HL-60/S4 treated with phorbol 12-myristate 13-acetate at 8.2 ng/mL for 4 days and 3 days (cell line): ENCODE results near the gene CLCN1.
"Not testable (repeated sequence)": the region's sequence is repeated elsewhere in the genome, so short reads cannot be mapped to it uniquely, and the experiment has no call there.

ENCODE experiments used
- in situ Hi-C: fragments of 300-500 bp; cut with MboI; formaldehyde crosslinking; loops from 2 replicates; pipeline ENCODE4 v1.15.0; 2022; ENCODE audit warnings: low sequenced_read_pairs

CLCN1 gene

GRCh38 chr7:143315776-143316175 lies at the start of gene CLCN1:
Gene CLCN1, plus strand, starts transcription at chr7:143316111. Its CDS starts 102 bp downstream, at chr7:143316213.
- in situ Hi-C loops, result no loop called here

GRCh38 chr7:143269251-143269650 lies 46.7 kb upstream of the CLCN1 start:
- in situ Hi-C loops, result no loop called here

GRCh38 chr7:143271240-143271639 lies 44.7 kb upstream of the CLCN1 start:
- in situ Hi-C loops, result no loop called here

DNA sequence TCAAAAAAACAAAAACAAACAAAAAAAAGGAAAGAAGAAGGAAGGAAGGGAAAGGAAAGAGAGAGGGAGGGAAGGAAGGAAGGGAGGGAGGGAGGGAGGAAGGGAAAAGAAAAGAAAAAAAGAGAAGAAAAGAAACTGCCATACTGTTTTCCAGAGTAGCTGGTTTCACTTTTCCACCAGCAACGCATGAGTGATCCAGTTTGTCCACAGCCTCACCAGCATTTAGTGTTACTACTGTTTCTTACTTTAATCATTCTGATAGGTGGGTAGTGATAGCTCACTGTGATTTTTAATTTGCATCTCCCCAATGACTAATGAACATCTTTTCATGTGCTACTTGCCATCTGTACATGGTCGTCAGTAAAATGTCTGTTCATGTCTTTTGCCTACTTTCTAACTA lies 43.0 kb upstream of the CLCN1 start:
- in situ Hi-C loops, result no loop called here

GRCh38 chr7:143279186-143280098 lies 36.5 kb upstream of the CLCN1 start:
- in situ Hi-C loops, result no loop called here

DNA sequence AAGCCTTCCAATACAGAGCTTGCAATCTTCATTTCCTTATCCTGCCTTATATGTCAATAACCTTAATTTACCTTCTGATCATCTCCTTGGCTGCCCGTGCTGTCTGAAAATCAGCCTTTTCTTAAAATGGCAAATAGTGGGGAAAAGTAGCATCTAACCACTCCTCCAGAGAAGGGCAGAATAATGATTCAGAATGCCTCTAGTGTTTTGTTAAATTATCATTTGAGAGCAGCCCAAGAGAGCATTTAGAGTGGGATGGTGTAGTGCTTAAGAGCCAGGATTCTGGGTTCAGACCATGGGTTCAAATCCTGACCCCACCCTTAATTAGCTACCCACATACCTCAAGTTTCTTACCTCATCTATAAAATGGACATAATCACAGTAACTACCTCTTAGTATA lies 35.8 kb upstream of the CLCN1 start:
- in situ Hi-C loops, result no loop called here

DNA sequence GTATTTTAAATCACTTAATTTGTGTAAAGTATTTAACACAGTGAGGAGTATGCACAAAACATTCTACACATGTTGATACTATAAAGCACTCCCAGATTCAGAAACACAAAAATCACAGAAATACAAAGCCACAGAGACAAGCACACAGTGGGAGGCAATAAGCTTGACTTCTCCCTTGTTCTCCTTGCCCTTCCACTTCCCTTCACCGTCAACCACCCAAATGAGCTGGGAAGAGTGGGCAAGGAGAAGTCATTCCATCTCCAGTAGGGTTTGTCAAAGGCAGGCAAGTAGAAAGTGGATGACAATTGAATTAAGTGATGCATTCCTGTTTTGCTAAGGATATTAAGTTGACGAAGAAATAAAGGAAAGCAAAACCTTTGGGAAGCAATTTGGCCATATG lies 35.3 kb upstream of the CLCN1 start:
- in situ Hi-C loops, result no loop called here

DNA sequence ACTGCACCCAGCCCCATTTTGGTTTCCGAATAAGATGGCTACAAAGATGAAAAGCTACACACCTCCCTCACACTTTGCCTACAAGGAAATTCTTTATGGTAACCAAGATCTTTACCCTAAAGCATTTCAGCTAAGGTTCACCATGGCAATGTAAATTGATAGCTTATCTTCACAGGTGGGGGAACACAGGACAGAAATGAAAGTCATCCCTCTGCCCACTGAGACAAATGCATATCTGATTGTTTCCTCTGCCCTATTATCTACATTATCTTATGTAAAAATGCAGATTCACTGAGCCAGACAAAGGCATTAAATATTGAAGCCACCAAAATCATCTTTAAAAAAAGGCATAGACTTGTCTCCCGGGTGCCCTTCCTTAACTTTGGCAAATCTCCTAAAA lies 34.4 kb upstream of the CLCN1 start:
- in situ Hi-C loops, result no loop called here

DNA sequence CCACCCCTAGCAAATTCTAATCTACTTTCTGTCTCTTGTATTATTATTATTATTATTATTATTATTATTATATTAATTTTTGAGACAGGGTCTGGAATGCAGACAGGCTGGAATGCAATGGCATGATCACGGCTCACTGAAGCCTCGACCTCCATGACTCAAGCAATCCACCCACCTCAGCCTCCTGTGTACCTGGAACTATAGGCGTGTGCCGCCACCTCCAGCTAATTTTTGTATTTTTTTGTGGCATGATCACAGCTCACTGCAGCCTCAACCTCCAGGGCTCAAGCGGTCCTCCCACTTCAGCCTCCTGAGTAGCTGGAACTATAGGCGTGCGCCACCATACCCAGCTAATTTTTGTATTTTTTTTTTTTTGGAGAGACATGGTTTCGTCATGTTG lies 33.8 kb upstream of the CLCN1 start:
- in situ Hi-C loops, result no loop called here

DNA sequence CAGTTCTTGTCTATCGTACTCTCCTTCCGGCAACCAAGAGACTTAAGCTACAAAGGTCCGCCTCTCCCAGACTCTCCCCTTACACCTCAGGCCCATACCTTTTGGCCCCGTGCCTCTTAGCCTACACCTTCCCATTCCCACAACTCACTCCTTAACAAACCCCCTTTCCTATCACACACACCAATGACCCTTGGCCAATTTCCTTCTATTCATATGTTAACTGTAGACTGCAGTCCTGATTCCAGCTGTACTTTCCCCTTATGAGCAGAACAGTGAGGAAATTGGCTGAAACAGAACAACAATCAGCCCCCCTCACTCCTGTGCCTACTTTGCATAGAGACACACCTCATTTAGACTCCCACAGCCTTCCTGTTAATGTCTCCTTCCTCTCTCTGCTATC lies 32.5 kb upstream of the CLCN1 start:
- in situ Hi-C loops, result no loop called here

- in situ Hi-C loops, result no loop called here
Observed at GRCh38 chr7:143284591-143285469, 31.1 kb upstream of the CLCN1 start, which contains the start of gene TMEM139. Gene TMEM139, plus strand, starts transcription at chr7:143284958. Its CDS starts 1,000 bp downstream, at chr7:143285958.

GRCh38 chr7:143285470-143285778 lies 30.5 kb upstream of the CLCN1 start:
- in situ Hi-C loops, result no loop called here

- in situ Hi-C loops, result no loop called here
Observed at GRCh38 chr7:143285806-143286521, 29.9 kb upstream of the CLCN1 start.

DNA sequence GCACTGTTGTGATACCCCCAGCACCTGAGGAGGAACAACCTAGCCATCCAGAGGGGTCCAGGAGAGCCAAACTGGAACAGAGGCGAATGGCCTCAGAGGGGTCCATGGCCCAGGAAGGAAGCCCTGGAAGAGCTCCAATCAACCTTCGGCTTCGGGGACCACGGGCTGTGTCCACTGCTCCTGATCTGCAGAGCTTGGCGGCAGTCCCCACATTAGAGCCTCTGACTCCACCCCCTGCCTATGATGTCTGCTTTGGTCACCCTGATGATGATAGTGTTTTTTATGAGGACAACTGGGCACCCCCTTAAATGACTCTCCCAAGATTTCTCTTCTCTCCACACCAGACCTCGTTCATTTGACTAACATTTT lies 29.4 kb upstream of the CLCN1 start:
- in situ Hi-C loops, result no loop called here

DNA sequence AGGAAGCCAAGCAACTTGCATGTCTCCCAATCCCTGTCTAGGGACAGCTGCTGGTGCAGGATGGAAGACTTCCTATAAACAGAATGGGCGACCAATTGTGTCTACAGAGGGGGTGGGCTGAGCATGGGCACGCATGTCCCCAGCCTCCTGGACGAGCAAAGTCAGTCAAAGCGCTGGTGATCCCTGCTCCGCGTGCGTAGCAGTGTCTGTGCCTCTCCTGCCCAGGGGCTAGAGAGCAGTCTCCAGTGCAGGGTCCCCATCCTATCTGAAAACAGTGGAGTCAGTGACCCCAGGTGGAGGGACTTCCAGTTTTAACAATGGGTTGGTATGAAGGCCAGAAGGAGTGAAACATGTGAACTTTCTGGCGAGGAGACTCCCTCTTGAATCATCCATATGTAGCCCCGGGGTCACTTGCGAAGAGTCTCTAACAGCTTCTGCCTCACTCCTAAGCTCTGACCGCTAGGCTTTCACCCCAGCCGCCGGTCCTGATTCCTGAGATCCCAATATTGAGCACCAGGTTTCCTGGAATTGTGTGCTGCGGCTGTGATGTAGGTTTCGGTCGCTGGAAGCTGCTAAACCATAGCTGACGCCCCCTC lies 28.5 kb upstream of the CLCN1 start:
- in situ Hi-C loops, result no loop called here

GRCh38 chr7:143287935-143288826 lies 27.7 kb upstream of the CLCN1 start, which contains the start of gene CASP2:
Gene CASP2, plus strand, starts transcription at chr7:143288351. Its CDS starts 105 bp downstream, at chr7:143288456.
- in situ Hi-C loops, result no loop called here

GRCh38 chr7:143288836-143289235 lies 27.1 kb upstream of the CLCN1 start:
- in situ Hi-C loops, result no loop called here

DNA sequence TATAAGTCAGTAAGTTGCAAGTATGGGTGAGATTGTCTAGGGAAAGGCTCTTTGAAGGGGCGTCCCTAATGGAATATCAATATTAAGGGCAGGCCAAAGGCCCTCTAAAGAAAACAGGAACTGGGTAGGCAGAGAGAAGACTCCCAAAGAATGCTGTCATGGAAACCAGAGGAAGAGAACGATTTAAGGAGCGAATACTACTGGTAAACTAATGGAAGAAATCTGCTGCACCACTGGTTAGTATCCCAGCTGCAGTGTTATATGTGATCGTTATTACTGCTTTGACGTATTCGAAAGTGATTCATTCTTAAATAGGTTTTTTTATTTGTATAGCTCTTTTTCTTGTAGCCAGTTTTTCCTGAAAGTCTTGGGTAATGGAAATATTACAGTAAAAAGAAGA lies 26.5 kb upstream of the CLCN1 start:
- in situ Hi-C loops, result no loop called here

DNA sequence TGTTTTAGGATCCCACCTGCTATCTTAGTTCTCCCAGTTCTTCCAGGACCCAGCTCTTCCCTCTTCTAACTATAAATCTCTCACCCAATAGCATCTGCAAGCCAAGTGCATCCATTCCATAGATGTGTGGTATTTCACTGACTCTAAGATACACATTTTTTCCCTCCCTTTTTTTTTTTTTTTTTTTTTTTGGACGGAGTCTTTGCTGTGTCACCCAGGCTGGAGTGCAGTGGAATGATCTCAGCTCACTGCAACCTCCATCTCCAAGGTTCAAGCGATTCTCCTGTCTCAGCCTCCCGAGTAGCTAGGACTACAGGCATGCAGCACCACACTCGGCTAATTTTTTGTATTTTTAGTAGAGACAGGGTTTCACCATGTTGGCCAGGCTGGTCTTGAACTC lies 26.0 kb upstream of the CLCN1 start:
- in situ Hi-C loops, result not testable (repeated sequence)

DNA sequence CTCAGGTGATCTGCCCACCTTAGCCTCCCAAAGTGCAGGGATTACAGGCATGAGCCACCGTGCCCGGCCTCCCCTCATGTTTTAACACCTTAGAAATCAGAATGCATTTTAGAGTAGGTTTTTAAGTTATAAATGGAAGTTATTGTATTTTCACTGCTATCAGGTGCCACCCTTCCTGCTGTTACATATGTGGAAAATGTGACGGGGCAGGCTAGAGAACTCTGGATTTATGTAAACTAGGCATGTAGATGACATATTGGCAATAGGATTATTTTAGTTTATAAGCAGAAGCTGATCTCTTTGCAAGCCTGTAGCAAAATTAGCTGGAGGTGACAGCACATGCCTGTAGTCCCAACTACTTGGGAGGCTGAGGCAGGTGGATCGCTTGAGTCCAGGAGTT lies 25.6 kb upstream of the CLCN1 start:
- in situ Hi-C loops, result no loop called here
